HFF-Myc (cell line): ENCODE results near the gene INPP5J.
A peak's percentile ranks its signal among the peaks of the same experiment; 100 is the strongest.

Source experiments
- DNase-seq: peaks from one replicate; pipeline ENCODE4 v3.0.0-alpha.2; 2011; ENCODE audit warnings: low read depth; ENCODE audit errors: extremely low read depth
- H3K4me3 ChIP-seq: replicated peaks from 2 replicates; pipeline ENCODE4 v1.5.1; 2011; ENCODE audit warnings: low read depth, mild to moderate bottlenecking, control low read depth, low read length
- TF ChIP-seq, protein P1 (sequence below): IDR thresholded peaks from 2 replicates; pipeline ENCODE4 v1.5.1; 2012; ENCODE audit warnings: mild to moderate bottlenecking, low read depth, low read length, control low read depth; ENCODE audit errors: missing control alignments

The INPP5J gene

GRCh38 chr22:31088233-31088986 is 34.4 kb upstream of the INPP5J start:
- TF ChIP-seq, protein P1, sequence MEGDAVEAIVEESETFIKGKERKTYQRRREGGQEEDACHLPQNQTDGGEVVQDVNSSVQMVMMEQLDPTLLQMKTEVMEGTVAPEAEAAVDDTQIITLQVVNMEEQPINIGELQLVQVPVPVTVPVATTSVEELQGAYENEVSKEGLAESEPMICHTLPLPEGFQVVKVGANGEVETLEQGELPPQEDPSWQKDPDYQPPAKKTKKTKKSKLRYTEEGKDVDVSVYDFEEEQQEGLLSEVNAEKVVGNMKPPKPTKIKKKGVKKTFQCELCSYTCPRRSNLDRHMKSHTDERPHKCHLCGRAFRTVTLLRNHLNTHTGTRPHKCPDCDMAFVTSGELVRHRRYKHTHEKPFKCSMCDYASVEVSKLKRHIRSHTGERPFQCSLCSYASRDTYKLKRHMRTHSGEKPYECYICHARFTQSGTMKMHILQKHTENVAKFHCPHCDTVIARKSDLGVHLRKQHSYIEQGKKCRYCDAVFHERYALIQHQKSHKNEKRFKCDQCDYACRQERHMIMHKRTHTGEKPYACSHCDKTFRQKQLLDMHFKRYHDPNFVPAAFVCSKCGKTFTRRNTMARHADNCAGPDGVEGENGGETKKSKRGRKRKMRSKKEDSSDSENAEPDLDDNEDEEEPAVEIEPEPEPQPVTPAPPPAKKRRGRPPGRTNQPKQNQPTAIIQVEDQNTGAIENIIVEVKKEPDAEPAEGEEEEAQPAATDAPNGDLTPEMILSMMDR: no peak
- DNase-seq: no peak
- no peak overlapping the region for H3K4me3 ChIP-seq

- TF ChIP-seq, protein P1: peak; percentile 83
- DNase-seq: no peak
- no peak overlapping the region for H3K4me3 ChIP-seq
Observed at GRCh38 chr22:31089160-31090100, 33.3 kb upstream of the INPP5J start.

- TF ChIP-seq, protein P1: no peak
- DNase-seq: no peak
- no peak overlapping the region for H3K4me3 ChIP-seq
Observed at GRCh38 chr22:31090217-31091085, 32.3 kb upstream of the INPP5J start.

- TF ChIP-seq, protein P1: no peak
- H3K4me3 ChIP-seq: no peak overlapping the region
- DNase-seq: no peak
Observed at GRCh38 chr22:31091106-31091975, 31.4 kb upstream of the INPP5J start.

GRCh38 chr22:31092161-31092560 is 30.6 kb upstream of the INPP5J start:
- no peak for DNase-seq
- H3K4me3 ChIP-seq: no peak overlapping the region
- TF ChIP-seq, protein P1: no peak
